Stimulated activated CD8-positive, alpha-beta memory T cell treated with anti-CD3 and anti-CD28 coated beads, Interleukin-7, amount 100 ng/mL, for 4 hours (primary cell): ENCODE data around the gene GNAO1.

ENCODE experiments used
- DNase-seq, 2 donors: peaks; one replicate each; pipeline ENCODE4 v3.0.0-alpha.2; 2020; ENCODE audit warnings: low read depth in 2 of 2

GNAO1 gene

GRCh38 chr16:56289416-56289815 lies 98.1 kb downstream of the GNAO1 start:
- no peak for DNase-seq

- no peak for DNase-seq
These were observed 98.6 kb downstream of the GNAO1 start for GRCh38 chr16:56289862-56290261.

GRCh38 chr16:56294014-56294413 lies 102.7 kb downstream of the GNAO1 start:
- DNase-seq = no peak

GRCh38 chr16:56294579-56294978 lies 103.3 kb downstream of the GNAO1 start:
- no peak for DNase-seq

- no peak for DNase-seq
These were observed 103.9 kb downstream of the GNAO1 start for GRCh38 chr16:56295059-56295665.

- DNase-seq = no peak
These were observed 104.6 kb downstream of the GNAO1 start for GRCh38 chr16:56295739-56296527.

GRCh38 chr16:56297684-56298083 lies 106.4 kb downstream of the GNAO1 start:
- DNase-seq = no peak

GRCh38 chr16:56298116-56298515 lies 106.8 kb downstream of the GNAO1 start:
- DNase-seq = no peak

GRCh38 chr16:56298948-56299596 lies 107.8 kb downstream of the GNAO1 start:
- no peak for DNase-seq

GRCh38 chr16:56300242-56300623 lies 108.9 kb downstream of the GNAO1 start:
- no peak for DNase-seq

GRCh38 chr16:56300891-56301850 lies 109.9 kb downstream of the GNAO1 start:
- no peak for DNase-seq

GRCh38 chr16:56302506-56302905 lies 111.2 kb downstream of the GNAO1 start:
- no peak for DNase-seq

GRCh38 chr16:56303066-56303715 lies 111.9 kb downstream of the GNAO1 start:
- DNase-seq = no peak

GRCh38 chr16:56303880-56304279 lies 112.6 kb downstream of the GNAO1 start:
- DNase-seq = no peak

- DNase-seq = no peak
These were observed 114.8 kb downstream of the GNAO1 start for GRCh38 chr16:56305956-56306565.

- DNase-seq = no peak
These were observed 115.6 kb downstream of the GNAO1 start for GRCh38 chr16:56306690-56307533.

GRCh38 chr16:56307534-56307873 lies 116.2 kb downstream of the GNAO1 start:
- no peak for DNase-seq

GRCh38 chr16:56309008-56309407 lies 117.7 kb downstream of the GNAO1 start:
- no peak for DNase-seq

- no peak for DNase-seq
These were observed 119.4 kb downstream of the GNAO1 start for GRCh38 chr16:56310690-56311089.
